Pancreas (tissue), 10 donors: ENCODE data around the gene PCDHGB1. TPM values are rescaled to one million over a fixed set of nuclear protein-coding genes. Genes with fewer than 3 reads are reported as not detected.
"Not testable (repeated sequence)": the region's sequence is repeated elsewhere in the genome, so short reads cannot be mapped to it uniquely, and the experiment has no call there.

ENCODE experiments used
- ATAC-seq, 4 donors: fragments of 200-7000 bp; cut with Tn5 transposase; one replicate each; pipeline versions ENCODE4 v1.8.0 to v1.9.1; 2020; ENCODE audit warnings: mild to moderate bottlenecking in 4 of 4, moderate library complexity in 4 of 4
- DNase-seq, 6 donors: peaks; one replicate each; pipeline ENCODE4 v3.0.0-alpha.2; 2020
- FAIRE-seq: peaks from 2 replicates; lab custom pipeline; 2012; peaks lifted over from hg19 to GRCh38; lab: Jason Lieb, UNC
- H3K27ac ChIP-seq, 4 donors: fragments of 200-600 bp; sonication (generic); 1 replicate in 3 of 4; 2 replicates in 1 of 4; pipeline versions ENCODE4 v1.5.0 to v1.8.0; 2020
- H3K27me3 ChIP-seq, 4 donors: fragments of 200-600 bp; one replicate each; pipeline ENCODE4 v1.8.0; 2021
- H3K36me3 ChIP-seq, 3 donors: fragments of 200-600 bp; sonication (generic) in 1 of 3; one replicate each; pipeline versions ENCODE4 v1.5.0 to v1.8.0; 2020 to 2021
- H3K4me1 ChIP-seq, 3 donors: fragments of 200-600 bp; one replicate each; pipeline ENCODE4 v1.8.0; 2021
- H3K4me3 ChIP-seq, 4 donors: fragments of 200-600 bp; sonication (generic) in 2 of 4; one replicate each; pipeline versions ENCODE4 v1.5.0 to v1.8.0; 2020 to 2021
- H3K9me3 ChIP-seq, 4 donors: fragments of 200-600 bp; one replicate each; pipeline ENCODE4 v1.8.0; 2021
- WGBS, 2 donors: extraction: QIAGEN DNeasy Blood & Tissue Kit; methylation state at CpG; one replicate each; pipeline ENCODE4 v1.1.7; 2013; 5-methylcytosine and 5-hydroxymethylcytosine counted together
- intact Hi-C, 3 donors: fragments of 100-400 bp; cut with DNase I; formaldehyde crosslinking; loops; one replicate each; pipeline versions ENCODE4 v1.11.1 to v1.14.2; 2022
- polyA plus RNA-seq, 2 donors: library from polyadenylated mRNA; stranded (reverse); fragments of 200-250 nt; gene quantifications; one replicate each; pipeline ENCODE4 v1.2.3, GENCODE V29; 2013
- total RNA-seq, 6 donors: library from RNA; stranded (reverse); fragmentation: NEBNext Ultra II Directional in 4 of 6; extraction: Animal tissue kit (Norgen Biotek cat#: 25700) in 4 of 6; gene quantifications; one replicate each; pipeline versions ENCODE4 v1.2.1 to v1.2.4, GENCODE V29; 2021 to 2023
- TF ChIP-seq, protein P1 (sequence below), 4 donors: fragments of 200-600 bp; sonication (generic) in 3 of 4; IDR thresholded peaks; one replicate each; pipeline versions ENCODE4 v1.5.0 to v1.8.0; 2021; ENCODE audit warnings: antibody characterized with exemption in 4 of 4
- donor health status: healthy with polysubstance abuse.
- donor health status: DM: no; HTN: no; CAD: no; lungs with moderate emphysema.
- donor health status: DM: no; HTN: no; CAD: no.
- donor health status: control.
- donor health status: control.
- donor health status: Bipolar disorder and iron deficiency.
- donor health status: DM: yes; HTN: yes; CAD: no.
- donor health status: DM: no; HTN: no; CAD: no.
- donor health status: DM: no; HTN: no; CAD: no.
- donor health status: DM: yes; HTN: yes; CAD: no.

PCDHGB1 gene
- total and polyA plus RNA-seq, 8 donors = 0.31 to 3.2 (median 1.7) TPM

DNA sequence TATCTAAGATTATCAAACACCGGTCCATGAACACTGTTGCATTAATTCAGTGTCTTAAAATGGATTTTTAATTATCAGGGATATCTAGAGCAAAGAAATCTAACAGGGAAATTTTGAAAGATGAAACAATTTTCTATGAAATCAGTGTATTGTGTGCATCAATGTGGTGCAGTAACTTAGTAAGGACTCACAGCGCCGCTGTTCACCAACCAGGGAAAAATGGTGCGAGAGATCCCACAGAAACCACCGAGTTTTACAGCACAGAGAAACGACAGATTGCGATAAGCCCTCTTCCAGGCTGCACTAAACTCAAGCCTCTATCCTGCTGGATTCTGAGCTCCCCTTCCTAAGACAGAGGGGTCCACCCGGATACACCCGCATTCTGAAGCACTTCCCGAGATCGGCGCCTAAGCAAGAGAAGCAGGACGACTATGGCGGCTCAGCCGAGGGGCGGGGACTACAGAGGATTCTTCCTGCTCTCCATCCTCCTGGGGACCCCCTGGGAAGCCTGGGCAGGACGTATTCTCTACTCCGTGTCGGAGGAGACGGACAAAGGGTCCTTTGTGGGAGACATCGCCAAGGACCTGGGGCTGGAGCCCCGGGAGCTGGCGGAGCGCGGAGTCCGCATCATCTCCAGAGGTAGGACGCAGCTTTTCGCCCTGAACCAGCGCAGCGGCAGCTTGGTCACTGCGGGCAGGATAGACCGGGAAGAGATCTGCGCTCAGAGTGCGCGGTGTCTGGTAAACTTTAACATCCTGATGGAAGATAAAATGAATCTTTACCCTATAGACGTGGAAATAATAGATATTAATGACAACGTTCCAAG is 32.8 kb downstream of the PCDHGB1 start, which contains the start of gene PCDHGA7:
TSS of gene PCDHGA7 (plus strand) at position 274 of the 826 bp plus-strand sequence. CDS start at position 432, 158 bp downstream.
- intact Hi-C loops = loop anchor here in 1 of 3 donors (10.0 kb wide), 1 partner anchor 228 kb away; the partner anchor contains the start of gene PCDHB6
- Histone ChIP-seq H3K27ac (no peak within 1 kb of the TSS), H3K27me3 (no peaks in the 10 kb centered on the region), H3K4me1 (no peaks in the 10 kb centered on the region), H3K9me3 (peaks cover 0 to 20% (median 0%) of the 10 kb centered on the region in 4 donors), H3K36me3 (no peaks in the 10 kb centered on the region), H3K4me3 (peak within 1 kb of the TSS in 2 of 4 donors; percentile 8 to 17)
- TF ChIP-seq, protein P1, sequence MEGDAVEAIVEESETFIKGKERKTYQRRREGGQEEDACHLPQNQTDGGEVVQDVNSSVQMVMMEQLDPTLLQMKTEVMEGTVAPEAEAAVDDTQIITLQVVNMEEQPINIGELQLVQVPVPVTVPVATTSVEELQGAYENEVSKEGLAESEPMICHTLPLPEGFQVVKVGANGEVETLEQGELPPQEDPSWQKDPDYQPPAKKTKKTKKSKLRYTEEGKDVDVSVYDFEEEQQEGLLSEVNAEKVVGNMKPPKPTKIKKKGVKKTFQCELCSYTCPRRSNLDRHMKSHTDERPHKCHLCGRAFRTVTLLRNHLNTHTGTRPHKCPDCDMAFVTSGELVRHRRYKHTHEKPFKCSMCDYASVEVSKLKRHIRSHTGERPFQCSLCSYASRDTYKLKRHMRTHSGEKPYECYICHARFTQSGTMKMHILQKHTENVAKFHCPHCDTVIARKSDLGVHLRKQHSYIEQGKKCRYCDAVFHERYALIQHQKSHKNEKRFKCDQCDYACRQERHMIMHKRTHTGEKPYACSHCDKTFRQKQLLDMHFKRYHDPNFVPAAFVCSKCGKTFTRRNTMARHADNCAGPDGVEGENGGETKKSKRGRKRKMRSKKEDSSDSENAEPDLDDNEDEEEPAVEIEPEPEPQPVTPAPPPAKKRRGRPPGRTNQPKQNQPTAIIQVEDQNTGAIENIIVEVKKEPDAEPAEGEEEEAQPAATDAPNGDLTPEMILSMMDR (IDR thresholded peaks at IDR 0.05) = no peak
- FAIRE-seq = no peak
- no peak for DNase-seq
- WGBS, 2 donors = 11 to 14% methylated on average over 37 of the region's 37 CpGs
- peak in 1 of 4 donors; percentile 49 for ATAC-seq

DNA sequence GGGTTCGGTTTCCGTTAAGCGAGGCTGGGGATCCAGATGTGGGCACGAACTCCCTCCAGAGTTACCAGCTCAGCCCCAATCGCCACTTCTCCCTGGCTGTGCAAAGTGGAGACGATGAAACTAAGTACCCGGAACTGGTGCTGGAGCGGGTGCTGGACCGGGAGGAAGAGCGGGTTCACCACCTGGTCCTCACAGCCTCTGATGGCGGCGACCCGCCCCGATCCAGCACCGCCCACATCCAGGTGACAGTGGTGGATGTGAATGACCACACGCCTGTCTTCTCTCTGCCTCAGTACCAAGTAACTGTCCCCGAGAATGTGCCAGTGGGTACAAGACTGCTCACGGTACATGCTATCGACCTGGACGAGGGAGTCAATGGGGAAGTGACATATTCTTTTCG is 33.4 kb downstream of the PCDHGB1 start:
- TF ChIP-seq, protein P1 (IDR thresholded peaks at IDR 0.05) = no peak
- Histone ChIP-seq H3K27me3 (no peaks in the 10 kb centered on the region), H3K4me3 (peak overlapping the region in 2 of 4 donors; percentile 8 to 17), H3K27ac (no peak overlapping the region), H3K4me1 (no peaks in the 10 kb centered on the region), H3K36me3 (no peaks in the 10 kb centered on the region), H3K9me3 (peaks cover 0 to 21% (median 0%) of the 10 kb centered on the region in 4 donors)
- ATAC-seq = no peak
- intact Hi-C loops = loop anchor here in 1 of 3 donors (10.0 kb wide), 1 partner anchor 229 kb away; the partner anchor contains the start of gene PCDHB6
- no peak for FAIRE-seq
- WGBS, 2 donors = 24 to 33% methylated on average over 21 of the region's 21 CpGs
- DNase-seq = no peak

DNA sequence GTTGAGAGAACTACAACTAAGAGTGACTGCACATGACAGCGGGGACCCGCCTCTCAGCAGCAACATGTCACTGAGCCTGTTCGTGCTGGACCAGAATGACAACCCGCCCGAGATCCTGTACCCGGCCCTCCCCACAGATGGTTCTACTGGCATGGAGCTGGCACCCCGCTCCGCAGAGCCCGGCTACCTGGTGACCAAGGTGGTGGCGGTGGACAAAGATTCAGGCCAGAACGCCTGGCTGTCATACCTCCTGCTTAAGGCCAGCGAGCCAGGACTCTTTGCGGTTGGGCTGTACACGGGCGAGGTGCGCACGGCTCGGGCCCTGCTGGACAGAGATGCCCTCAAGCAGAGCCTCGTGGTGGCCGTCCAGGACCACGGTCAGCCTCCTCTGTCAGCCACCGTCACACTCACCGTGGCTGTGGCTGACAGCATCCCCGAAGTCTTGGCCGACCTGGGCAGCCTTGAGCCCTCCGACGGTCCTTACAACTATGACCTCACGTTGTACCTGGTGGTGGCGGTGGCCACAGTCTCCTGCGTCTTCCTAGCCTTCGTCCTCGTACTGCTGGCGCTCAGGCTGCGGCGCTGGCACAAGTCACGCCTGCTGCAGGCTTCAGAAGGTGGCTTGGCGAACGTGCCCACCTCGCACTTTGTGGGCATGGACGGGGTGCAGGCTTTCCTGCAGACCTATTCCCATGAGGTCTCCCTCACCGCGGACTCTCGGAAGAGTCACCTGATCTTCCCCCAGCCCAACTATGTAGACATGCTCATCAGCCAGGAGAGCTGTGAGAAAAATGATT is 34.8 kb downstream of the PCDHGB1 start:
- TF ChIP-seq, protein P1 (IDR thresholded peaks at IDR 0.05) = no peak
- Histone ChIP-seq H3K36me3 (no peaks in the 10 kb centered on the region), H3K27me3 (no peaks in the 10 kb centered on the region), H3K4me1 (no peaks in the 10 kb centered on the region), H3K27ac (no peak overlapping the region), H3K9me3 (peaks cover 0 to 35% (median under 1%) of the 10 kb centered on the region in 4 donors), H3K4me3 (no peak overlapping the region)
- WGBS, 2 donors = 36 to 44% methylated on average over 39 to 43 of the region's 43 CpGs
- DNase-seq = no peak
- intact Hi-C loops = loop anchor here in 1 of 3 donors (10.0 kb wide), 1 partner anchor 230 kb away; the partner anchor contains the start of gene PCDHB6
- ATAC-seq = no peak
- no peak for FAIRE-seq

DNA sequence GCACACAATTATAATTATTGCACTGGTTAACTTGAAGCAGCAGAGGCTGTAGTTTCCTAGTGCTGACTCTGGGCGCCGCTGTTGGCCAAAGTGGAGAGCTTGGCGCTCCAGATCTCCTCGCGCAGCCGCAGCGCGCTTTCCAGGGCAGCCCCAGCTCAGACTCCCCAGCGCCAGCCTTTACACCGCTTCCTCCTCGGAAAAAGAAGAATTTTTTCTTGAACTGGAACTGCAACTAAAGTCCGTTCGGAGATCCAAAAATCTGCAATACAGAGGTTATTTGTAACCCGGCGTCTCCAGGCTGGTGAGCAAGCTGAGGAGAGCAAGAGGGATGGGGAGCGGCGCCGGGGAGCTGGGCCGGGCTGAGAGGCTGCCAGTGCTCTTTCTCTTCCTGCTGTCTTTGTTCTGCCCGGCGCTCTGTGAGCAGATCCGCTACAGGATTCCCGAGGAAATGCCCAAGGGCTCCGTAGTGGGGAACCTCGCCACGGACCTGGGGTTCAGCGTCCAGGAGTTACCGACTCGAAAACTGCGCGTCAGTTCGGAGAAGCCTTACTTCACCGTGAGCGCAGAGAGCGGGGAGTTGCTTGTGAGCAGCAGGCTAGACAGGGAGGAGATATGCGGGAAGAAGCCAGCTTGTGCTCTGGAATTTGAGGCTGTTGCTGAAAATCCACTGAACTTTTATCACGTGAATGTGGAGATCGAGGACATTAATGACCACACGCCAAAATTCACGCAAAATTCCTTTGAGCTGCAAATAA is 37.8 kb downstream of the PCDHGB1 start, which contains the start of gene PCDHGB4:
TSS of gene PCDHGB4 (plus strand) at position 142 of the 755 bp plus-strand sequence. CDS start at position 329, 187 bp downstream.
- peak within 1 kb of the TSS in 1 of 4 donors; percentile 7 for H3K4me3 ChIP-seq
- not testable (repeated sequence) for H3K36me3 ChIP-seq, H3K27me3 ChIP-seq, FAIRE-seq, DNase-seq, H3K4me1 ChIP-seq, H3K27ac ChIP-seq
- WGBS, 2 donors = 6 to 10% methylated on average over 17 to 21 of the region's 40 CpGs
- H3K9me3 ChIP-seq = peaks cover 0 to 34% (median 2%) of the 10 kb centered on the region in 4 donors
- ATAC-seq = peak; percentile 60 to 94 (median 82)
- intact Hi-C loops = loop anchor here in 1 of 3 donors (10.0 kb wide), 1 partner anchor 233 kb away; the partner anchor contains the start of gene PCDHB6
